Central memory CD8-positive, alpha-beta T cell (primary cell): ENCODE data around the gene PACS2.
"Not testable (repeated sequence)": the region's sequence is repeated elsewhere in the genome, so short reads cannot be mapped to it uniquely, and the experiment has no call there.

ENCODE experiments used
- ATAC-seq: fragments of 150-1000 bp; cut with Tn5 transposase; replicated peaks from 2 replicates; pipeline ENCODE4 v1.10.0; 2022; ENCODE audit warnings: mild to moderate bottlenecking, moderate FRiP score, moderate number of reproducible peaks; ENCODE audit not compliant: poor library complexity, severe bottlenecking; ENCODE audit errors: extremely low read depth
- DNase-seq, 2 donors: peaks; one replicate each; pipeline ENCODE4 v3.0.0; 2021; ENCODE audit warnings: low spot score in 2 of 2
- H3K27ac Mint-ChIP-seq: one replicate; pipeline ENCODE4 v1.8.0; 2022; ENCODE audit warnings: low read depth, mild to moderate bottlenecking, moderate library complexity, mixed read lengths
- H3K27me3 Mint-ChIP-seq: one replicate; pipeline ENCODE4 v1.8.0; 2022; ENCODE audit warnings: mixed read lengths
- H3K36me3 Mint-ChIP-seq: one replicate; pipeline ENCODE4 v1.8.0; 2022; ENCODE audit warnings: mild to moderate bottlenecking, moderate library complexity, mixed read lengths; ENCODE audit not compliant: insufficient read depth
- H3K4me1 Mint-ChIP-seq: one replicate; pipeline ENCODE4 v1.8.0; 2022; ENCODE audit warnings: mixed read lengths
- H3K4me3 Mint-ChIP-seq: one replicate; pipeline ENCODE4 v1.8.0; 2022; ENCODE audit warnings: mild to moderate bottlenecking, moderate library complexity, mixed read lengths
- H3K9me3 Mint-ChIP-seq: one replicate; pipeline ENCODE4 v1.8.0; 2022; ENCODE audit warnings: mixed read lengths

The PACS2 gene

GRCh38 chr14:105325303-105325702, 10.8 kb downstream of the PACS2 start:
- Mint-ChIP-seq H3K27me3 (no peaks in the 10 kb centered on the region), H3K4me1 (peaks cover 36% of the 10 kb centered on the region), H3K36me3 (peaks cover 6% of the 10 kb centered on the region), H3K27ac (no peak overlapping the region), H3K9me3 (no peaks in the 10 kb centered on the region), H3K4me3 (no peak overlapping the region)
- DNase-seq (no peak), ATAC-seq (no peak)

- H3K9me3 Mint-ChIP-seq, result no peaks in the 10 kb centered on the region
- DNase-seq (no peak), ATAC-seq (no peak)
- peaks cover 4% of the 10 kb centered on the region for H3K36me3 Mint-ChIP-seq
- H3K4me3 Mint-ChIP-seq, result no peak overlapping the region
- no peaks in the 10 kb centered on the region for H3K27me3 Mint-ChIP-seq
- H3K27ac Mint-ChIP-seq, result no peak overlapping the region
- H3K4me1 Mint-ChIP-seq, result peaks cover 43% of the 10 kb centered on the region
These were observed 11.4 kb downstream of the PACS2 start for GRCh38 chr14:105325716-105326567.

- H3K4me3 Mint-ChIP-seq, result no peak overlapping the region
- DNase-seq, result no peak
- H3K27me3 Mint-ChIP-seq, result no peaks in the 10 kb centered on the region
- ATAC-seq, result no peak
- no peaks in the 10 kb centered on the region for H3K9me3 Mint-ChIP-seq
- H3K36me3 Mint-ChIP-seq, result peaks cover 4% of the 10 kb centered on the region
- H3K27ac Mint-ChIP-seq, result no peak overlapping the region
- H3K4me1 Mint-ChIP-seq, result peaks cover 45% of the 10 kb centered on the region
These were observed 12.0 kb downstream of the PACS2 start for GRCh38 chr14:105326568-105326867.

DNA sequence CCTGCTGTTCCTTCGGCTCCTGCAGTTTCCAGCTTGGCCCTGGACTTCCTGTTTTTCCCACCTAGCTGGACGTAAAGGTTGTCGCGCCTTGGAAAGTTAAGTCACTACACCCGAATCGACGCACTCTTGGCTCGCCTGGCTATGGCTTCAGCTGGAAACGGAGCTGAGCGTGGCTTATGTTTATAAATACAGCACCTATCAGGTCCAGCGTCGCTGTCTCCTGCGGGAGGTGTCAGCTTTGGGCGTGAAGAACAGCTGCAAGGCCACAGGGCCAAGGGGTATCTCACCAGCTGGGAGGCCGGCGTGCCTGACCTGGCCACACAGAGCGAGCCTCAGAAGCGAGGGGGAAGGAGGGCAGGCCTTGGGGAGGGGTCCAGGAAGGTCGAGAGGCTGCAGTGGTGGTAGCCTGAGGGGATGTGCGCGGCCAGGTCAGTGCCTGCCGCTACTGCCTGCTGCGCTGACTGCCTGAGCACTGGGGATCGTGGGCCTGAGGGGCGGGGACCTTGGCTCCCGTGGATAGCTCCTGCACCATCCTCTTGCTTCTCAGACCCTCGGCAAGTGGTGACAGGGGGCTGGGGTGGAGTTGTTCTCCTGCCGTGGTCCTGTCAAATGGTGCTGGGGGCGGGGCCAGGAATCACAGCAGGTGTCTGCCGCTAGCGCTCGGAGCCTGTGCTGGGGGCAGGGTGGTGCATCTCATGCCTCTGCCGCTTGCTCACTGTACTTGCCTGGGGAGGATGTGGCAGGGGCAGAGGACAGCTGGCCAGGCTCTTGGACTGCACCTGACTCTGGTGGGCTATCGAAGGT, 12.5 kb downstream of the PACS2 start:
- DNase-seq (no peak), ATAC-seq (no peak)
- Mint-ChIP-seq H3K36me3 (peaks cover 4% of the 10 kb centered on the region), H3K4me3 (no peak overlapping the region), H3K4me1 (peaks cover 50% of the 10 kb centered on the region), H3K27me3 (no peaks in the 10 kb centered on the region), H3K9me3 (no peaks in the 10 kb centered on the region), H3K27ac (no peak overlapping the region)

DNA sequence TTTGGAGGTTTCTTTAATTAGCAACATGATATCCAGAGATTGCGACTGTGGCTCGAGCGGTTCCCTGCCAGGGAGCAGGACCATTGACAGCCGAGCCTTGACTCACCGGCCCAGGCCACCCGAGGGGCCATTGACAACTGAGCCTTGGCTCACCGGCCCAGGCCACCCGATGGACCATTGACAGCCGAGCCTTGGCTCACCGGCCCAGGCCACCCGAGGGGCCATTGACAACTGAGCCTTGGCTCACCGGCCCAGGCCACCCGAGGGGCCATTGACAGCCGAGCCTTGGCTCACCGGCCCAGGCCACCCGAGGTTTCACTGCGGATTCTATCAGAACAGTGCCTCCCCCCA, 13.1 kb downstream of the PACS2 start:
- H3K36me3 Mint-ChIP-seq, H3K9me3 Mint-ChIP-seq, H3K4me3 Mint-ChIP-seq, H3K27ac Mint-ChIP-seq, ATAC-seq, DNase-seq, H3K27me3 Mint-ChIP-seq: not testable (repeated sequence)
- H3K4me1 Mint-ChIP-seq, result peaks cover 49% of the 10 kb centered on the region

DNA sequence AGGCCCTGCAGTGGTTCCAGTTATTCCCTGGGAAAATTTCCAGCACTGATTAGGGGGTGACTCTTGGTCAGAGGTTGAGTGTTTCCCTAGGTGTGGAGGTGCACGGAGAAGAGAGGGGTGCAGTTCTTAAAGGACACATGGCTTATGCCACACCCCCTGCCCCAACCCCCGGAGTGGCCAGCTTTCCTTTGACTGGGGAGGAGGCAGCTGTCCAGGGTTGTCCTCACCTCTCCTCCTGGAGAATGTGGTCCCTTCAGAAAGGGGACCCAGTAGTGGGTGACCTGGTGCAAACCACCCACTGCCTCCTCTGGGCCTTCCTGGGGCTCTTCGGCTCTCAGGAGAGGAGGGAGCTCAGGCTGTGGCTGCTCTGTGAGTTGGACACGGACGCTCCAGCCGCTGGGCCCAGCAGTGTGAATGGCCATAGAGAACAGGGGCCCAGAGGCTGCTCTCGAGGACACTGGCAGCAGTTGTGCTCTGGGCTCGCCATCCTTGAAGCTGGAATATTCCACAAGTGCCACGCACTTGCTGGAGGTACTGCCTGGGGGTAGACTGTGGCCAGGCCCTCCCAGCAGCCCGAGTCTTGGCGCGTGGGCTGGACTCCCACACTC, 13.6 kb downstream of the PACS2 start:
- H3K4me3 Mint-ChIP-seq, result no peak overlapping the region

GRCh38 chr14:105328678-105329390, 14.3 kb downstream of the PACS2 start:
- H3K36me3 Mint-ChIP-seq, result peaks cover 2% of the 10 kb centered on the region
- DNase-seq (no peak), ATAC-seq (no peak)
- H3K27ac Mint-ChIP-seq, result peak overlapping the region; percentile 60
- no peak overlapping the region for H3K4me3 Mint-ChIP-seq
- H3K27me3 Mint-ChIP-seq, result no peaks in the 10 kb centered on the region
- H3K4me1 Mint-ChIP-seq, result peaks cover 45% of the 10 kb centered on the region
- no peaks in the 10 kb centered on the region for H3K9me3 Mint-ChIP-seq

More for the DNA sequence above, 13.6 kb downstream of the PACS2 start:
- no peaks in the 10 kb centered on the region for H3K9me3 Mint-ChIP-seq
- DNase-seq (no peak), ATAC-seq (no peak)
- H3K27ac Mint-ChIP-seq, result peak overlapping the region; percentile 60
- H3K4me1 Mint-ChIP-seq, result peaks cover 49% of the 10 kb centered on the region
- peaks cover 3% of the 10 kb centered on the region for H3K36me3 Mint-ChIP-seq
- H3K27me3 Mint-ChIP-seq, result no peaks in the 10 kb centered on the region

DNA sequence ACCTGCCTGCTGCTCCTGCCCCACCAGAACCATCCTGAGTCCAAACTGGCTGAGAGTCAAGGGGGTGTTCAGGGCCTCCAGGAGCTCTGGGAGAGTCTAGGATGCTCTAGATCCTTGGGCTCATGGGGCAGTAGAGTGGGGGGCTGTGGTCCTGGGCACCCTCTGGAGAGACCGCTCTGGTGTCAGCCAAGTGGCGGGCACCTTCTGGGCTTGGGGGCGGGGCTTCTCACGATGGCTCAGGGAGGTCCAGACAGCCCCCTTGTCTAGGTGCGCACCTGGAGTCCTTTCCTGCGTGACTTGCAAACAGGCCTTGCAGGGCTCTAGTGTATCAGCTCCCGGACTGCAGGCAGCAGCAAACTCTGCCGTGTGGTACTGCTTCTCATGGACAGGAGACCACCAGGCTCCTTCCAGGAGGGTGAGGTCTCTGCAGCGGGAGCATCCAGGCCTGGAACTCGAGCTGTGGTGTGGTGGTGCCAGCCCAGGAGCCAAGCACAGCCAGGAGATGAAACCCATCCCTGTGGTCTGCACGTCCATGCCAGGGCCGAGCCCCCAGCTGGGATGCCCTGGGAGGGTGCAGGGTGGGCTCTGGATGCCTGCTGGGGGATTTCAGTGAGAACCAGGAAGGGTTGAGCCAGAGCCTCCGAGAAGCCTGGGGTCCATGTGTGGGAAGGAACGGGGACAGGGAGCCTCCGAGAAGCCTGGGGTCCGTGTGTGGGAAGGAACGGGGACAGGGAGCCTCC, 15.0 kb downstream of the PACS2 start:
- H3K27me3 Mint-ChIP-seq, result no peaks in the 10 kb centered on the region
- ATAC-seq (no peak), DNase-seq (no peak)
- H3K27ac Mint-ChIP-seq, result no peak overlapping the region
- H3K4me3 Mint-ChIP-seq, result no peak overlapping the region
- H3K9me3 Mint-ChIP-seq, result no peaks in the 10 kb centered on the region
- peaks cover 45% of the 10 kb centered on the region for H3K4me1 Mint-ChIP-seq
- peaks cover 2% of the 10 kb centered on the region for H3K36me3 Mint-ChIP-seq

GRCh38 chr14:105330491-105330895, 15.9 kb downstream of the PACS2 start:
- Mint-ChIP-seq H3K9me3 (no peaks in the 10 kb centered on the region), H3K4me3 (no peak overlapping the region), H3K36me3 (peaks cover 2% of the 10 kb centered on the region), H3K4me1 (peaks cover 45% of the 10 kb centered on the region), H3K27ac (no peak overlapping the region), H3K27me3 (no peaks in the 10 kb centered on the region)
- DNase-seq (no peak), ATAC-seq (no peak)

- Mint-ChIP-seq H3K36me3 (peaks cover 2% of the 10 kb centered on the region), H3K4me1 (peaks cover 45% of the 10 kb centered on the region), H3K4me3 (no peak overlapping the region), H3K27ac (peak overlapping the region; percentile 27), H3K27me3 (no peaks in the 10 kb centered on the region), H3K9me3 (no peaks in the 10 kb centered on the region)
- DNase-seq (no peak), ATAC-seq (no peak)
These were observed 17.2 kb downstream of the PACS2 start for GRCh38 chr14:105331575-105332349.

DNA sequence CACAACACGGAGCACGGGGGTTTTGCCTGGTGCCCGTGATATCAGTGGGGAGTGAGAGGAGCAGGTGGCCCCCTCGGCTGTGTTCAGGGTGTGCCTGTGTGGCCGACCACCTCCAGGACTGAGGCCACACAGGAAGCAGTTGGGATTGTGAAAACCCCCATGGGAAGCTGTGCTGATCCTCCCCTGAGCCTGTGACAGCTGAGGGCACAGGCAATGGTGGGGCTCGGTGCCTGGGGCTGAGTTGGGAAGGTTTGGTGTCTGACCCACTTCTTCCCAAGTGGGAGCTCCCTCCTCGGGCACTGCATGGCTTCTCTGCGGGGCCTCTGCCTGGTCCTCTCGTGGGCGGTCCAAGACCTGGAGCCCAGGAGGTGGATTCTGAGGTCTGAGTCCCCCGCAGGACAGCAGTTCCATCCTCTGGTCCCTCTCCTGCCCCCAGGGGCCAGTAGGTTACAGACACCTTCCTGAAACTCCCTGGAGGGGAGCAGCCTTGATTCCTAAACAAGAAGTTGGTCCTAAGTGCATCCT, 17.9 kb downstream of the PACS2 start:
- ATAC-seq, result no peak
- Mint-ChIP-seq H3K36me3 (peaks cover 2% of the 10 kb centered on the region), H3K27me3 (no peaks in the 10 kb centered on the region), H3K4me1 (peaks cover 40% of the 10 kb centered on the region), H3K9me3 (no peaks in the 10 kb centered on the region), H3K27ac (peak overlapping the region; percentile 27), H3K4me3 (no peak overlapping the region)
- no peak for DNase-seq
